IMR-90 (cell line): ENCODE measurements around the gene HOXD12. TPM values are rescaled to one million over a fixed set of nuclear protein-coding genes. Genes with fewer than 3 reads are reported as not detected.

ENCODE experiments used
- ATAC-seq: fragments of 200-7000 bp; cut with Tn5 transposase; 2 replicates; pipeline ENCODE4 v1.9.1; 2020; ENCODE audit warnings: low read depth, mild to moderate bottlenecking, moderate library complexity
- BruUV-seq: library from RNA; stranded (reverse); fragments of 400-500 nt; replicated peaks from 2 replicates; lab custom pipeline; 2021; lab: Mats Ljungman, UMichigan
- CTCF ChIA-PET: fragments of 300-600 bp; formaldehyde crosslinking; extraction: SDS; loops from one replicate; lab custom pipeline; 2021; ENCODE audit warnings: antibody characterized with exemption; lab: Yijun Ruan, JAX
- POLR2A ChIA-PET: fragments of 300-600 bp; sonication (Branson Sonifier 250); formaldehyde crosslinking; loops from one replicate; lab custom pipeline; 2022; ENCODE audit warnings: antibody characterized with exemption; ENCODE audit not compliant: unreplicated experiment; lab: Charles Lee
- DNase-seq: peaks from one replicate; pipeline ENCODE4 v3.0.0; 2013
- H2AFZ ChIP-seq: replicated peaks from 2 replicates; pipeline ENCODE3; 2013; ENCODE audit warnings: low read length, mild to moderate bottlenecking; ENCODE audit not compliant: poor library complexity
- H2AK5ac ChIP-seq: 2 replicates; pipeline ENCODE4 v1.6.1; 2013; ENCODE audit warnings: low read depth, low read length, inconsistent platforms
- H2AK9ac ChIP-seq: replicated peaks from 2 replicates; pipeline ENCODE3; 2013; ENCODE audit warnings: mild to moderate bottlenecking, low read depth, low read length, moderate library complexity; ENCODE audit not compliant: poor library complexity
- H2BK120ac ChIP-seq: 2 replicates; pipeline ENCODE4 v1.6.1; 2013; ENCODE audit warnings: low read depth, low read length, inconsistent platforms
- H2BK15ac ChIP-seq: 3 replicates; pipeline ENCODE4 v1.6.1; 2013; ENCODE audit warnings: low read depth, low read length, inconsistent platforms
- H2BK20ac ChIP-seq: 2 replicates; pipeline ENCODE4 v1.6.1; 2013; ENCODE audit warnings: low read depth, mild to moderate bottlenecking, inconsistent platforms, low read length, moderate library complexity
- H2BK5ac ChIP-seq: 2 replicates; pipeline ENCODE4 v1.6.1; 2013; ENCODE audit warnings: mild to moderate bottlenecking, low read depth, low read length, inconsistent platforms; ENCODE audit not compliant: poor library complexity, severe bottlenecking
- H3K14ac ChIP-seq: replicated peaks from 2 replicates; pipeline ENCODE4 v1.6.1; 2013; ENCODE audit warnings: low read depth, low read length, inconsistent platforms
- H3K18ac ChIP-seq: 2 replicates; pipeline ENCODE4 v1.6.1; 2013; ENCODE audit warnings: low read depth, low read length, control low read depth
- H3K23ac ChIP-seq: 2 replicates; pipeline ENCODE4 v1.6.1; 2013; ENCODE audit warnings: low read depth, low read length, inconsistent platforms
- H3K27ac ChIP-seq: 2 replicates; pipeline ENCODE4 v1.5.1; 2013; ENCODE audit warnings: mild to moderate bottlenecking, control low read depth, low read length; ENCODE audit not compliant: insufficient read depth
- H3K27me3 ChIP-seq: 2 replicates; pipeline ENCODE4 v1.6.1; 2013; ENCODE audit warnings: low read length; ENCODE audit not compliant: control insufficient read depth, insufficient read depth
- H3K36me3 ChIP-seq: 2 replicates; pipeline ENCODE4 v1.6.1; 2013; ENCODE audit warnings: low read length, mixed read lengths; ENCODE audit not compliant: control insufficient read depth, insufficient read depth
- H3K4ac ChIP-seq: 2 replicates; pipeline ENCODE4 v1.6.1; 2013; ENCODE audit warnings: low read depth, low read length, inconsistent platforms
- H3K4me1 ChIP-seq: 2 replicates; pipeline ENCODE4 v1.6.1; 2013; ENCODE audit warnings: low read length, mixed read lengths; ENCODE audit not compliant: control insufficient read depth, insufficient read depth
- H3K4me2 ChIP-seq: 2 replicates; pipeline ENCODE4 v1.6.1; 2013; ENCODE audit warnings: low read depth, mild to moderate bottlenecking, control low read depth, low read length, moderate library complexity
- H3K4me3 ChIP-seq: 2 replicates; pipeline ENCODE4 v1.5.1; 2013; ENCODE audit warnings: low read depth, mild to moderate bottlenecking, control low read depth, low read length, moderate library complexity; ENCODE audit not compliant: insufficient read depth
- H3K56ac ChIP-seq: 2 replicates; pipeline ENCODE4 v1.6.1; 2013; ENCODE audit warnings: low read length, inconsistent platforms; ENCODE audit not compliant: insufficient read depth; ENCODE audit errors: extremely low read depth
- H3K79me1 ChIP-seq, 2 experiments: 2 replicates each; pipeline ENCODE4 v1.6.1; 2013; ENCODE audit warnings: low read length in 2 of 2, inconsistent platforms in 1 of 2, low read depth in 1 of 2
- H3K9ac ChIP-seq: 2 replicates; pipeline ENCODE4 v1.6.1; 2013; ENCODE audit warnings: low read depth, low read length, control low read depth
- H3K9me1 ChIP-seq: 2 replicates; pipeline ENCODE4 v1.6.1; 2013; ENCODE audit warnings: low read length, inconsistent platforms; ENCODE audit not compliant: insufficient read depth
- H3K9me3 ChIP-seq: 2 replicates; pipeline ENCODE4 v1.6.1; 2013; ENCODE audit warnings: low read length; ENCODE audit not compliant: control insufficient read depth, insufficient read depth
- H4K20me1 ChIP-seq: 2 replicates; pipeline ENCODE4 v1.6.1; 2013; ENCODE audit warnings: low read length, inconsistent platforms; ENCODE audit not compliant: insufficient read depth
- H4K5ac ChIP-seq: 2 replicates; pipeline ENCODE4 v1.6.1; 2013; ENCODE audit warnings: mild to moderate bottlenecking, low read depth, low read length, control low read depth
- H4K8ac ChIP-seq, 2 experiments: 2 replicates each; pipeline ENCODE4 v1.6.1; 2013; ENCODE audit warnings: low read depth in 2 of 2, low read length in 2 of 2, control low read depth in 1 of 2, inconsistent platforms in 1 of 2
- H4K91ac ChIP-seq: 2 replicates; pipeline ENCODE4 v1.6.1; 2013; ENCODE audit warnings: low read depth, low read length, inconsistent platforms; ENCODE audit not compliant: insufficient read depth
- BHLHE40 ChIP-seq: fragments of 150-350 bp; IDR thresholded peaks from 2 replicates; pipeline ENCODE4 v1.6.1; 2016; ENCODE audit warnings: mild to moderate bottlenecking, low read depth, low read length
- CEBPB ChIP-seq: IDR thresholded peaks from 2 replicates; pipeline ENCODE4 v1.6.1; 2012; ENCODE audit warnings: low read depth, low read length, improper control_type of control experiment
- CHD1 ChIP-seq: IDR thresholded peaks from 2 replicates; pipeline ENCODE4 v1.6.1; 2012; ENCODE audit warnings: low read depth, low read length, improper control_type of control experiment
- CTCF ChIP-seq: conservative IDR thresholded peaks from 2 replicates; pipeline ENCODE4 v1.5.1; 2012; ENCODE audit warnings: mild to moderate bottlenecking, low read depth, low read length, improper control_type of control experiment
- FOS ChIP-seq: fragments of 150-350 bp; IDR thresholded peaks from 2 replicates; pipeline ENCODE4 v1.6.1; 2016; ENCODE audit warnings: low read depth, low read length
- MAFK ChIP-seq: IDR thresholded peaks from 2 replicates; pipeline ENCODE4 v1.6.1; 2012; ENCODE audit warnings: low read depth, low read length, improper control_type of control experiment
- MAZ ChIP-seq: IDR thresholded peaks from 2 replicates; pipeline ENCODE4 v1.6.1; 2012; ENCODE audit warnings: low read depth, mild to moderate bottlenecking, low read length, improper control_type of control experiment, moderate library complexity, borderline replicate concordance
- MXI1 ChIP-seq: IDR thresholded peaks from 2 replicates; pipeline ENCODE4 v1.6.1; 2012; ENCODE audit warnings: low read depth, mild to moderate bottlenecking, low read length, moderate library complexity, borderline replicate concordance
- NFE2L2 ChIP-seq: fragments of 150-350 bp; IDR thresholded peaks from 2 replicates; pipeline ENCODE4 v1.6.1; 2016; ENCODE audit warnings: low read depth, mild to moderate bottlenecking, low read length
- POLR2A ChIP-seq: IDR thresholded peaks from 2 replicates; pipeline ENCODE4 v1.6.1; 2012; ENCODE audit warnings: mild to moderate bottlenecking, low read depth, low read length
- RAD21 ChIP-seq: IDR thresholded peaks from 2 replicates; pipeline ENCODE4 v1.6.1; 2012; ENCODE audit warnings: low read length, improper control_type of control experiment
- RCOR1 ChIP-seq: IDR thresholded peaks from 2 replicates; pipeline ENCODE4 v1.6.1; 2012; ENCODE audit warnings: mild to moderate bottlenecking, low read length, improper control_type of control experiment; ENCODE audit not compliant: insufficient replicate concordance
- RFX5 ChIP-seq: IDR thresholded peaks from 2 replicates; pipeline ENCODE4 v1.8.0; 2012; ENCODE audit warnings: low read depth, mild to moderate bottlenecking, low read length, moderate library complexity
- SMC3 ChIP-seq: fragments of 150-350 bp; IDR thresholded peaks from 2 replicates; pipeline ENCODE4 v1.6.1; 2016; ENCODE audit warnings: low read depth, mild to moderate bottlenecking, antibody characterized with exemption, low read length, moderate library complexity
- USF2 ChIP-seq: fragments of 150-350 bp; IDR thresholded peaks from 2 replicates; pipeline ENCODE4 v1.6.1; 2017; ENCODE audit warnings: mild to moderate bottlenecking, antibody characterized with exemption, low read length, low read depth
- WGBS, 2 experiments: methylation state at CpG; one replicate each; pipeline versions ENCODE4 v1.1.5 to v1.1.7; 2013; ENCODE audit warnings: missing lambda C conversion rate in 2 of 2; ENCODE audit not compliant: insufficient read length in 1 of 2; ENCODE audit errors: extremely low coverage in 2 of 2; 5-methylcytosine and 5-hydroxymethylcytosine counted together
- dilution Hi-C: fragments of 300-500 bp; cut with HindIII; formaldehyde crosslinking; loops from one replicate; pipeline ENCODE4 v1.14.3; 2018; ENCODE audit warnings: low sequenced_read_pairs; ENCODE audit not compliant: unreplicated experiment
- in situ Hi-C: fragments of 300-500 bp; cut with MboI; formaldehyde crosslinking; loops from 3 replicates; pipeline ENCODE4 v1.14.3; 2019; ENCODE audit warnings: low sequenced_read_pairs, inconsistent platforms, mixed read lengths
- intact Hi-C: fragments of 100-400 bp; cut with micrococcal nuclease; formaldehyde crosslinking; loops from 2 replicates; pipeline ENCODE4 v1.10.0; 2022
- polyA plus RNA-seq, 3 experiments: library from polyadenylated mRNA; depleted of rRNA; stranded (reverse); fragments of >200 nt; gene quantifications; 2 replicates each; pipeline ENCODE4 v1.2.3, GENCODE V29; 2012; ENCODE audit warnings: low replicate concordance in 1 of 3
- total RNA-seq: library from RNA; depleted of rRNA; stranded (reverse); fragments of >200 nt; gene quantifications from 2 replicates; pipeline ENCODE4 v1.2.3, GENCODE V29; 2012

Gene HOXD12
- total and polyA plus RNA-seq, 2 of the 4 experiments (the other 2 are of a cell fraction), result not detected

GRCh38 chr2:176126929-176127773 is 27.6 kb downstream of the HOXD12 start:
- CTCF ChIA-PET, result interaction anchor here (0.6 to 3.7 kb wide), 25 partner anchors 11 to 1281 kb away, joined by 3 to 22 read pairs (median 4); no protein-coding TSS in a partner anchor
- no peaks in the 10 kb centered on the region for H3K36me3 ChIP-seq
- H3K79me1 ChIP-seq, result no peaks in the 10 kb centered on the region
- no peak overlapping the region for H3K4me2 ChIP-seq
- no peak overlapping the region for H2AFZ ChIP-seq
- no peaks in the 10 kb centered on the region for H3K9me1 ChIP-seq
- WGBS, 2 experiments, result no CpG with 5 or more reads among the region's 13 CpGs
- H3K9me3 ChIP-seq, result peaks cover 2% of the 10 kb centered on the region; the same call in 1 of the 2 replicates
- H4K5ac ChIP-seq, result no peak overlapping the region
- no peak overlapping the region for H2BK120ac ChIP-seq
- no peak overlapping the region for H2BK15ac ChIP-seq
- no peaks in the 10 kb centered on the region for H3K4me1 ChIP-seq
- H3K56ac ChIP-seq, result no peak overlapping the region
- no TSS peak for BruUV-seq
- H2BK5ac ChIP-seq, result no peak overlapping the region
- no peak overlapping the region for H4K8ac ChIP-seq
- H4K20me1 ChIP-seq, result no peaks in the 10 kb centered on the region; the same call in 1 of the 2 replicates
- H2AK5ac ChIP-seq, result no peak overlapping the region
- no peak overlapping the region for H2BK20ac ChIP-seq
- H3K4me3 ChIP-seq, result no peak overlapping the region
- H3K27me3 ChIP-seq, result peaks cover 88% of the 10 kb centered on the region
- no peak overlapping the region for H3K23ac ChIP-seq
- TF ChIP-seq CTCF (peak; percentile 92), NFE2L2 (no peak), SMC3 (peak; percentile 86), USF2 (no peak), MXI1 (no peak), MAFK (no peak), RFX5 (no peak), RAD21 (peak; percentile 89), CHD1 (no peak), MAZ (no peak), FOS (no peak), POLR2A (no peak), CEBPB (no peak), BHLHE40 (no peak), RCOR1 (no peak)
- H3K14ac ChIP-seq, result no peak overlapping the region
- H3K9ac ChIP-seq, result no peak overlapping the region
- H3K18ac ChIP-seq, result no peak overlapping the region
- POLR2A ChIA-PET, result no interaction called here
- peak; percentile 40; the same call in 1 of the 2 replicates for ATAC-seq
- no peak overlapping the region for H2AK9ac ChIP-seq
- in situ Hi-C loops (loop anchor here (5.0 to 10.0 kb wide), 4 partner anchors 328 to 1028 kb away; no protein-coding TSS in a partner anchor), dilution Hi-C loops (no loop called here), intact Hi-C loops (loop anchor here (1.0 to 2.0 kb wide), 6 partner anchors 427 to 1632 kb away; no protein-coding TSS in a partner anchor)
- H3K4ac ChIP-seq, result no peak overlapping the region
- H3K27ac ChIP-seq, result no peak overlapping the region
- DNase-seq, result peak; percentile 58
- H4K91ac ChIP-seq, result no peak overlapping the region
